G401 (cell line): ENCODE results near the gene FMN1. TPM values are rescaled to one million over a fixed set of nuclear protein-coding genes. Genes with fewer than 3 reads are reported as not detected.
"Not testable (repeated sequence)": the region's sequence is repeated elsewhere in the genome, so short reads cannot be mapped to it uniquely, and the experiment has no call there.

Experiments
- DNase-seq: peaks from one replicate; pipeline ENCODE4 v3.0.0-alpha.2; 2015; ENCODE audit warnings: low spot score
- in situ Hi-C: cut with HindIII; loops from 2 replicates; pipeline ENCODE4 v1.10.0; 2016; ENCODE audit warnings: low sequenced_read_pairs, mixed read lengths
- total RNA-seq: library from RNA; depleted of rRNA; stranded (reverse); fragments of >200 nt; shearing (Covaris generic); gene quantifications from 2 replicates; pipeline ENCODE4 v1.2.3, GENCODE V29; 2014

FMN1 gene
- total RNA-seq, 1 experiment from 2014 or later = not detected

- in situ Hi-C loops = no loop called here
- DNase-seq = no peak
Measured at GRCh38 chr15:32966512-32966911, 228.0 kb downstream of the FMN1 start.

- no peak for DNase-seq
- in situ Hi-C loops = no loop called here
Measured at GRCh38 chr15:32965897-32966296, 228.6 kb downstream of the FMN1 start.

GRCh38 chr15:32959077-32959476, 235.4 kb downstream of the FMN1 start:
- no peak for DNase-seq
- in situ Hi-C loops = no loop called here

DNA sequence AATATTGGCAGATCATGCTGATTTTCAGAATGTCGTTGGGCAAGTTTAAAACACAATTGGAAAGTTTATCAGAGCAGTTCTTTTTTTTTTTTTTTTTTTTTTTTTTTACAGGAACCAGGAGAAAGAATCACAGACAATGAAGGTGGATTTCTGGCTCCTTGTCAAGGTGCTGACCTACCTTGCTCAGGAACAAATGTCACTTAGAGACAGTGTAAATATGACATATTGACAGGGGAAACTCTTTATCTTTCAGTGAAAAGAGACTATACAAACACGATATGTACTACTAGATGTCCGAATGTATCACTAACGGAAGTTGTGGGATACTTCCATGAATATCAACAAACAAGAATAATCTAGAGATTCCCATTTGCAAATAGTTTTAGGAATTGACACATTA, 237.3 kb downstream of the FMN1 start:
- no peak for DNase-seq
- in situ Hi-C loops = no loop called here

GRCh38 chr15:32956711-32957110, 237.8 kb downstream of the FMN1 start:
- in situ Hi-C loops = no loop called here
- DNase-seq = no peak

DNA sequence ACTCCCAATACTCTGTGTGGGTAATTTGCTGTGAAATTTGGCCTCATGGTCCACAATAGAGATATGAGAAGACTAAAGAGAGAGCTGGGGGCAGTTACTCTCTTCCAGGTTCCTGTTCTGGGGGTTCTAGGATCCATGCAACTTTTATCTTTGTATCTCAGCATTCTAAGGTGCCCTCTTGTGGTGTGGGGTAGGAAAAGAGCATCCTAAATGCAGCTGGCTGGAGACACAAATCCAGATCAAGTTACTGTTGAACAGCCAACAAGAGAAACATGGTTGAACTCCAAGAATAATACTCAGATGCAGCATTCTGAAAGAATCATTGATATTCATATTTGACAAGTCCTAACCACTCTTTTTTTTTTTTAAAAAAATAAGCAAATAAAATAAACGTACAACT, 238.5 kb downstream of the FMN1 start:
- peak; percentile 7 for DNase-seq
- in situ Hi-C loops = no loop called here

GRCh38 chr15:32953533-32953910, 241.0 kb downstream of the FMN1 start:
- DNase-seq = no peak
- in situ Hi-C loops = no loop called here

DNA sequence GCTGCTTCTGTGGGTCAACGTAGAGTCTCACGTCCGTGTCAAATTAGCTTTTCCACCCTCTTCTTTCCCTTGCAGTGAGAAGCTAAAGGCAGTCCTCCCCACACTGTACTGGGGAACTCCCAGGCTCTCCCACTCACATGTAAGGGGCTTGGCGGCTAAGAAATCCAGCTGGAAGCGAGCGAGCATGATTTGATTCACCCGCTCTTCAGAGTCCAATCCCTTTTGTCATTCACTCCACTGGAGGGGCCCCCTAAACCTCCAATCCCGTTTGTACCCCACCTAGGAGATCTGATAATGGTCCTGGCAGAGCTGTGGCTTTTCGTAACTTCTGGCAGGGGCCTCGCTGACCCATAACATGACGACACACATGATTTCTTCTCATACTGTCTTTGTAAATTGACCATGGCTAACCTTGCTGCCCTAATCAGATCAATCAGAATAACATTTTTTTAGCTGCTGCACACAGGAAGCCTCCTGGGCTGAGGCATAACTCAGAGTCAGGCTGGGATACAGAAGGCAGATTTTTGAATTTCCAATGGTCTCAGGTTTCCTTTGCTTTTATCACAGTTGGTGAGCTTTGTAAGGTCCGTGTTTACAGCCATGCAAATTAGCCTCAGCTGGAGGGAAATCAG, 241.5 kb downstream of the FMN1 start:
- DNase-seq = no peak
- in situ Hi-C loops = no loop called here

GRCh38 chr15:32951736-32952464, 242.6 kb downstream of the FMN1 start:
- DNase-seq = no peak
- in situ Hi-C loops = no loop called here

GRCh38 chr15:32950051-32950450, 244.5 kb downstream of the FMN1 start:
- DNase-seq, in situ Hi-C loops: not testable (repeated sequence)

- no peak for DNase-seq
- in situ Hi-C loops = no loop called here
Measured at GRCh38 chr15:32946210-32946609, 248.3 kb downstream of the FMN1 start.

GRCh38 chr15:32944431-32944830, 250.1 kb downstream of the FMN1 start:
- no peak for DNase-seq
- in situ Hi-C loops = no loop called here

GRCh38 chr15:32943711-32944110, 250.8 kb downstream of the FMN1 start:
- in situ Hi-C loops = no loop called here
- no peak for DNase-seq

GRCh38 chr15:32942401-32942841, 252.1 kb downstream of the FMN1 start:
- DNase-seq = no peak
- in situ Hi-C loops = no loop called here

- in situ Hi-C loops = no loop called here
- DNase-seq = no peak
Measured at GRCh38 chr15:32941823-32942222, 252.7 kb downstream of the FMN1 start.

- in situ Hi-C loops = no loop called here
- no peak for DNase-seq
Measured at GRCh38 chr15:32936976-32937375, 257.5 kb downstream of the FMN1 start.

DNA sequence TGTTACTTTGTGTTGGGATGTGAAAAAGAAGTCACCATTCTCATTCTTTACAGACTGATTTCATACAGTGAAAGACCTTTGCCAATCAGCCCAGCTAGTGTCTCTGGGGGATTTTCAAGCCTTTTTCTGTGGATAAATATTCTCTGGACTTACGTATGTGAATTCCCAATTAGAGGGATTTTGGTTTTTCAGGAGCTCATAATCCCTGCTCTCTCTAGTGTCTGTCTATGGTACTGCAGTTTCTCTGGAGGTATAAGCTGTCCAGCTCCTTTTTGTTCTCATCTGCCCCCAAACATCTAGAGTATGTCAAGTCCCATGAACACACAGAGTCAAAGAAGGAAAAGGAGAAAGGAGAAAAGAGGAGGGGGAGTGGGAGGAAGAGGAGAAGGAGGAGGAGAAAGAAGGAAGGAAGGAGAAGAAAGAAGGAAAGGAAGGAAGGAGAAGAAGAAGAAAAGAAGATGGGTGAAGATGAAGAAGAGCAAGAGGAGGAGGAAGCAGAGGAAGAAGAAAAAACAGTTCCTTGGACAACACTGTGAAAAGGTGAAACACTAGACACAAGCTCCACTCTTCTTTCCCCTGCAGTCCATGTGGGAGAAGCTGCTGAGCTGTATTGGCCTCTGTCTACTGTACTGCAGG, 258.1 kb downstream of the FMN1 start:
- DNase-seq = peak; percentile 3
- in situ Hi-C loops = no loop called here

DNA sequence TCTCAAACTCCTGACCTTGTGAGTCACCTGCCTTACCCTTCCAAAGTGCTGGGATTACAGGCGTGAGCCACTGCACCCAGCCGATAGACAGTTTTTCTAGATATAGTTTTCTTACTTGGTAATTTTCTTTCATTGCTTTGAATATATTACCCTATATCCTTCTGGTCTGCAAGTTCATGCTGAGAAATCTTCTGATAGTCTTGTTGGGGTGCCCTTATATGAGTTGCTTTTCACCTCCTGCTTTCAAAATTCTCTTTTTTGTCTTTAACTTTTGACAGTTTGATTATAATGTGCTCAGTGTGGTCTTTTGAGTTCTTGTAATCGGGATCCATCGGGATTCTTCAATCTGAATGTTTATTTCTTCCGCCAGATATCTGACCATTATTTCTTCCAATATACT, 259.4 kb downstream of the FMN1 start:
- in situ Hi-C loops = no loop called here
- DNase-seq = no peak

DNA sequence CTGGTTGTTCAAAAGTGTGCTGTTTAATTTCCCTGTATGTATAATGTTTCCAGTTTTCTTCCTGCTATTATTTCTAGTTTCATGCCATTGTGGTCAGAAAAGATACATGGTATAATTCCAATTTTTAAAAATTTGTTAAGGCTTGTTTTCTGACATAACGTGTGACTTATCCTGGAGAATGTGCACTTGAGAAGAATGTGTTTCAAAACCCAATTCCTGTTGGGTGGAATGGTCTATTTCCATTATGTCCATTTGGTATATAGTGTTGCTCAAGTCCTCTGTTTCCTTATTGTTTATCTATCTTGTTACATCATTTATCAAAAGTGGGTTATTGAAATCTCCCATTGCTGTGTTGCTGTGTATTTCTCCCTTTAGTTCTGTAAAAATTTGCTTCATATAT, 261.3 kb downstream of the FMN1 start:
- no peak for DNase-seq
- in situ Hi-C loops = no loop called here

DNA sequence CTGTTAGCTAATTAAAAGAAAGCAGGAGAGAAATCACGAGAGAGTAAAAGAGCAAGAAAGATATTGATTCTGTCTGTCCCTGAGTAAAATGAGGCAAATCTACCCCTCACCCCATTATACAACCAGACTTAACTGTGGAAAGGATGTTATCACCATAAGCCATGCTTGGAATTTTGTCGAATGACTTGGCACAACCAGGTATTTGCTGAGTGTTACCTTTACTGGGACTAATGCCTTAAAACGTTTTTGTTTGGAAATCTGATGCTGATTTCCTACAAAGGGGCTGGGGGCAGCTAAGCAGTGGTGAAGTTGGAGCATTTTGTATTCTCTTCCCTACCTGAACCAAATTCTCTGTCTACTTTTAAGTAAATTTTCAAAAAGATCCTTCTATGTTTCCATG, 265.6 kb downstream of the FMN1 start:
- no peak for DNase-seq
- in situ Hi-C loops = no loop called here

DNA sequence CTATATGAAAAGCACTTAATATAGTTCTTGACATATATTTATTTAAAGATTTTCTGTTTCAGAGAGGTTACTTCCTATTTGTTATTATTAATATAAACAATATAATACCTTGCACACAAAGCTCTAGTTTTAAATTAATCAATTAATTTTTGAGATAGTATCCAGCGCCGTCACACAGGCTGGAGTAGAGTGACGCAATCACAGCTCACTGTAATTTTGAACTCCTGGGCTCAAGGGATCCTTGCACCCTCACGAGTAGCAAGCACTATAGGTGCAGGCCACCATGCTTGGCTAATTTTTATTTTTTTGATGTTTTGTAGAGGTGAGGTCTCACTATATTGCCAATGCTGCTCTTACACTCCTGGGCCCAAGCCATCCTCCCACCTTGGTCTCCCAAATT, 267.4 kb downstream of the FMN1 start:
- no peak for DNase-seq
- in situ Hi-C loops = no loop called here
